ENCODE data around the gene DCAF16.

GRCh38 chr4:17809667-17810066, 890 bp downstream of the DCAF16 start:
- no peak for TF ChIP-seq CTCF (IDR thresholded peaks at IDR 0.05)
- TF ChIP-seq POLR2A (IDR thresholded peaks at IDR 0.05): no peak

Data from lower leg skin (tissue), 3 donors.